Measurements from ENCODE around the gene SGK1.

The SGK1 gene

GRCh38 chr6:134296762-134297161 is 21.1 kb downstream of the SGK1 start:
- Histone ChIP-seq H3K27me3 (replicated peaks) (no peaks in the 10 kb centered on the region), H3K27ac (peak overlapping the region; percentile 98), H3K4me3 (ENCODE audit: low read depth, low read length) (no peak overlapping the region), H3K36me3 (replicated peaks) (no peaks in the 10 kb centered on the region)
- TF ChIP-seq CTCF (IDR thresholded peaks at IDR 0.05; ENCODE audit: low read depth, low read length, missing control alignments) = no peak
- in situ Hi-C loops (cut with HindIII; ENCODE audit: low pct_ligation_motif_present, low sequenced_read_pairs) = no loop called here
- no peak for DNase-seq

- DNase-seq = peak; percentile 100
- no peak overlapping the region for H3K4me3 ChIP-seq (ENCODE audit: low read depth, low read length)
- peak overlapping the region; percentile 98 for H3K27ac ChIP-seq
- in situ Hi-C loops (cut with HindIII; ENCODE audit: low pct_ligation_motif_present, low sequenced_read_pairs) = no loop called here
- TF ChIP-seq CTCF (IDR thresholded peaks at IDR 0.05; ENCODE audit: low read depth, low read length, missing control alignments) = no peak
- H3K27me3 ChIP-seq (replicated peaks) = no peaks in the 10 kb centered on the region
- H3K36me3 ChIP-seq (replicated peaks) = no peaks in the 10 kb centered on the region
These were observed 21.9 kb downstream of the SGK1 start for GRCh38 chr6:134295953-134296553.

GRCh38 chr6:134293659-134294161 is 24.2 kb downstream of the SGK1 start:
- Histone ChIP-seq H3K4me3 (ENCODE audit: low read depth, low read length) (no peak overlapping the region), H3K36me3 (replicated peaks) (no peaks in the 10 kb centered on the region), H3K27ac (no peak overlapping the region), H3K27me3 (replicated peaks) (no peaks in the 10 kb centered on the region)
- DNase-seq = no peak
- TF ChIP-seq CTCF (IDR thresholded peaks at IDR 0.05; ENCODE audit: low read depth, low read length, missing control alignments) = no peak
- in situ Hi-C loops (cut with HindIII; ENCODE audit: low pct_ligation_motif_present, low sequenced_read_pairs) = no loop called here

- Histone ChIP-seq H3K4me3 (ENCODE audit: low read depth, low read length) (no peak overlapping the region), H3K27ac (no peak overlapping the region), H3K36me3 (replicated peaks) (no peaks in the 10 kb centered on the region), H3K27me3 (replicated peaks) (no peaks in the 10 kb centered on the region)
- TF ChIP-seq CTCF (IDR thresholded peaks at IDR 0.05; ENCODE audit: low read depth, low read length, missing control alignments) = no peak
- in situ Hi-C loops (cut with HindIII; ENCODE audit: low pct_ligation_motif_present, low sequenced_read_pairs) = no loop called here
- DNase-seq = no peak
These were observed 26.8 kb downstream of the SGK1 start for GRCh38 chr6:134291156-134291555.

DNA sequence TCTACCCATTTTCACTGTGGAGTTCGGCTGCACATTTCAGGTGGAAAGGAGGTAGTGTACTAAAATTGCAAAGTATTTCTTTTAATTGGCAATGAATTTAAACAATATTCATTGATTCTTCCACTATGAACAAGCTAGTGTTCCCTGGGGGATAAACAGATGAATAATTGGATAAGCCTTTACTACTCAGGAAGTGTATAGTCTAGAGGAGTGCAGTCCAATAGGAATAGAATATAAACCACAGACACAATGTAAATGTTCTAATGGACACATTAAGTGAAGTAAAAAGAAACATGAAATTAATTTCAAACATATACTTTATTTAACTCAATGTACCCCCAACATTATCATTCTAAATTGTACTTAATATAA is 28.7 kb downstream of the SGK1 start:
- DNase-seq = no peak

More for the DNA sequence above, 28.7 kb downstream of the SGK1 start:
- Histone ChIP-seq H3K27me3 (replicated peaks) (no peaks in the 10 kb centered on the region), H3K4me3 (ENCODE audit: low read depth, low read length) (no peak overlapping the region), H3K27ac (peak overlapping the region; percentile 100), H3K36me3 (replicated peaks) (no peaks in the 10 kb centered on the region)
- no peak for TF ChIP-seq CTCF (IDR thresholded peaks at IDR 0.05; ENCODE audit: low read depth, low read length, missing control alignments)
- in situ Hi-C loops (cut with HindIII; ENCODE audit: low pct_ligation_motif_present, low sequenced_read_pairs) = no loop called here
